ENCODE measurements around the gene TCN2.
"Not testable (repeated sequence)": the region's sequence is repeated elsewhere in the genome, so short reads cannot be mapped to it uniquely, and the experiment has no call there.

Gene TCN2

GRCh38 chr22:30612789-30613188, 5.8 kb downstream of the TCN2 start:
- no peak for DNase-seq

- no peak for DNase-seq
These were observed 7.3 kb downstream of the TCN2 start for GRCh38 chr22:30614268-30614667.

GRCh38 chr22:30614879-30615278, 7.9 kb downstream of the TCN2 start:
- no peak for DNase-seq

GRCh38 chr22:30615543-30615954, 8.6 kb downstream of the TCN2 start:
- no peak for DNase-seq

- DNase-seq = no peak
These were observed 10.8 kb downstream of the TCN2 start for GRCh38 chr22:30617819-30618218.

GRCh38 chr22:30619909-30620308, 12.9 kb downstream of the TCN2 start:
- DNase-seq = not testable (repeated sequence)

GRCh38 chr22:30626413-30626812, 19.4 kb downstream of the TCN2 start:
- DNase-seq = no peak

GRCh38 chr22:30627471-30627870, 20.5 kb downstream of the TCN2 start:
- no peak for DNase-seq

- no peak for DNase-seq
These were observed 21.5 kb downstream of the TCN2 start for GRCh38 chr22:30628491-30628890.

GRCh38 chr22:30631469-30631868, 24.5 kb downstream of the TCN2 start:
- DNase-seq = not testable (repeated sequence)

- peak; percentile 78 to 79 for DNase-seq
These were observed 27.7 kb downstream of the TCN2 start for GRCh38 chr22:30634471-30635233.

GRCh38 chr22:30635273-30636225, 28.6 kb downstream of the TCN2 start, which contains the start of gene SLC35E4:
Gene SLC35E4 (plus strand): TSS chr22:30635781. CDS start chr22:30636451, 670 bp downstream.
- peak; percentile 57 to 65 for DNase-seq

- DNase-seq = no peak
These were observed 29.5 kb downstream of the TCN2 start for GRCh38 chr22:30636226-30637077.

GRCh38 chr22:30637701-30638114, 30.7 kb downstream of the TCN2 start:
- DNase-seq = no peak

- no peak for DNase-seq
These were observed 33.4 kb downstream of the TCN2 start for GRCh38 chr22:30640361-30640760.

GRCh38 chr22:30640839-30641430, 34.0 kb downstream of the TCN2 start:
- no peak for DNase-seq

- no peak for DNase-seq
These were observed 36.3 kb downstream of the TCN2 start for GRCh38 chr22:30643055-30643875.

GRCh38 chr22:30646518-30647160, 39.7 kb downstream of the TCN2 start:
- DNase-seq = no peak

GRCh38 chr22:30647536-30647935, 40.6 kb downstream of the TCN2 start:
- no peak for DNase-seq

GRCh38 chr22:30648825-30649224, 41.9 kb downstream of the TCN2 start:
- no peak for DNase-seq

Measured in Kasumi-1 (cell line).